Peyer's patch (tissue), 4 donors: ENCODE measurements around the gene ESAM.
"Not testable (repeated sequence)": the region's sequence is repeated elsewhere in the genome, so short reads cannot be mapped to it uniquely, and the experiment has no call there.

ENCODE experiments used
- CTCF ChIP-seq, 6 experiments: fragments of 450-650 bp in 4 of 6; fragments of 200-600 bp in 2 of 6; sonication (generic) in 1 of 6; IDR thresholded peaks; one replicate each; pipeline ENCODE4 v1.5.1; 2017 to 2019; ENCODE audit warnings: antibody characterized with exemption in 6 of 6, mild to moderate bottlenecking in 3 of 6, moderate library complexity in 1 of 6
- POLR2A ChIP-seq, 2 donors: fragments of 450-650 bp; IDR thresholded peaks; one replicate each; pipeline ENCODE4 v1.5.1; 2017; ENCODE audit warnings: antibody characterized with exemption in 2 of 2, mild to moderate bottlenecking in 2 of 2, moderate library complexity in 2 of 2

GRCh38 chr11:124770959-124771358 is 8.9 kb upstream of the ESAM start:
- TF ChIP-seq POLR2A, CTCF (IDR thresholded peaks at IDR 0.05): not testable (repeated sequence)
